Measurements from ENCODE around the gene ILDR2.

Gene ILDR2

DNA sequence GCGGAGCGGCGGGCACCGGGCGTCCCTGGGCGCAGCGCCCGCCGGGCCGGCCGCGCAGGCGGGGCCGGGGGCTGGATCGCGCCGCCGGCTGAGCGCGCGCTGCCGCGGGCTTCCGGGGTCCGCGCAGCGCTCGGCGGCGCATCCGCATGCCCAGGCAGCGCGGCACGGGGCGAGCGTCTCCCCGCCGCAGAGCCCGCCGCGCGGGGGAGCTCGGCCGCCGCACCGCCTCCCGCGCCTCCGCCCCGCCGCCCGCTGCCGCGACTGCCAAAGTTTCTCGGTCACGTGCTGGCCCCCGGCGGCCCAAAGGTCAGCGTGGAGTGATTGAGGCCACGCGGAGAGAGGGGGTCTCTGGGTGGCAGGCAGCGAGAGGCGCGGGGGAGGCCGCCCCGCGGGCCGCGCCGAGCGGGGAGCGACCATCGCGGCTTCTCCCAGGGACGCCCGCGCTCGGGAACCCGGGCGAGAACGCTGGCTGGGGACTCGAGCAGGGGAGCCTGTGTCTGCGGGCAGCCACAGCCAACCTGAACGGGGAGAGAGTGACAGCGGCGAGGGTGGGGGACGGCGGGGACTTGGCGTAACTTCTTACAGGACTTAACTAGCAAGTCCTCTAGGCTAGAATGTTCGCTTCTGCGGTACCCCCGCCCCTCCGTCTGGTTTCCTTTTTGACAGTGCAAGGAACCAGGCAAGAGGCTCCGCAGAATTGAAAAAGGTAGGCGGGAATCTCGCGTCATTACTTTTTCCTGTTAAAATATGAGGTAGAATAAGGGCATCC, at the start of gene ILDR2:
Gene ILDR2, minus strand, starts transcription at position 180 of the 769 bp plus-strand sequence. CDS start 272 bp downstream, outside the sequence.
- peak; percentile 65 for DNase-seq

GRCh38 chr1:167022384-167022783, 47.0 kb upstream of the ILDR2 start:
- no peak for DNase-seq

DNA sequence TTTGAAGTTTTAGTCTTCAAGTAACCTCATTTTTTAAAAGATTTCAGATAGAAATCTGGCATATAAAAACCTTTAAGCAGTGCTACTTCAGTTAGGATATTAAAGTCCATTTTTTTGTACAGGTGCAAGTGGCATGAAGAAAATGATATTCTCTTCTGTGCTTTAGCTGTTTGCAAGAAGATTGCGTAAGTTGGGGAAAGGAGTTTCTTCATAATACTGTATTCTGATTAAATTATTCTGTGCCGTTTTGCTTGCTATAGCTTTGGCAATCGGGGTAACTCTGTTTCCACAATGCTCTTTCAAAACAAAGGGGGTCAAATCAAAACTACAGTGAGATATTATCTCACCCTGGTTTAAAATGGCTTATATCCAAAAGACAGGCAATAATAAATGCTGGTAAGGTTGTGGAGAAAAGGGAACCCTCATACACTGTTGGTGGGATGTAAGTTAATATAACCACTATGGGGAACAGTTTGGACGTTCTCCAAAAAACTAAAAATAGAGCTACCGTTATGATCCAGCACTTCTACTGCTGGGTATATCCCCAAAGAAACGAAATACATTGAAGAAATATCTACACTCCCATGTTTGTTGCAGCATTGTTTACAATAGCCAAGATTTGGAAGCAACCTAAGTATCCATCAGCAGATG, 40.9 kb upstream of the ILDR2 start:
- peak; percentile 55 for DNase-seq

GRCh38 chr1:167013108-167013929, 38.0 kb upstream of the ILDR2 start:
- DNase-seq: no peak

- DNase-seq: no peak
Observed at GRCh38 chr1:167012570-167012969, 37.2 kb upstream of the ILDR2 start.

GRCh38 chr1:167011560-167012191, 36.3 kb upstream of the ILDR2 start:
- DNase-seq: no peak

- DNase-seq: no peak
Observed at GRCh38 chr1:167003711-167004110, 28.4 kb upstream of the ILDR2 start.

DNA sequence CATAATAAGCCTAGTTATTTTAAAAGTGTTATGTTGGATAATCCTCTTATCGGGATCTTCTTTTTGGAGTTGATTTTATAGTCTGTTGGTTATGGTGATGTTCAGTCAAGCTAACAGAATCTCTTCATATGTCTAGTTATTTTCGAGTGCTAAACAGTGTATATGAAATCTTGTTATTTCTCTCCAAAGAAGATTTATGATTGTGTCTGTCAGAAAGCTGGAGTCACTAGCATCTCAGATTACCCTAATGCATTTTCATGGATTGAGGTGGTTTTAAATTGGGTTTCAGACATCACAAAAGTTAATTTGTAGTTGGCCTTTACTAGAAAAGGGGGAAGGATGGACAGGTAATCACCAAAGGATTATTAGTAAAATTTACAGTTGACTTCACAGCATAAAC, 27.0 kb upstream of the ILDR2 start:
- no peak for DNase-seq

DNA sequence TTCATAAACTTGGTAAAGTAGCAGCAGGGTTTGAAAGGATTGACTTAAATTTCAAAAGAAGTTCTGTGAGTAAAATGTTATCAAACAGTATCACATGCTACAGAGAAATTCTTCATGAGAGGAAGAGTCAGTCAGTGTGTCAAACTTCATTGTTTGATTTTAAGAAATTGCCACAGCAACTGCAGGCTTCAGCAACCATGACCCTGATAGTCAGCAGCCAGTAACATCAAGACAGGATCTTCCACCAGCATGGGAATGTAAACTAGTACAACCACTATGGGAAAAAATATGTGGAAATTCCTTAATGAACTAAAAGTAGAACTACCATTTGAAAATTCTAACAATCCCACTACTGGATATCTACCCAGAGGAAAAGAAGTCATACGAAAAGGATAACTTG, 25.2 kb upstream of the ILDR2 start:
- no peak for DNase-seq

GRCh38 chr1:166999500-167000055, 24.2 kb upstream of the ILDR2 start:
- no peak for DNase-seq

- DNase-seq: no peak
Observed at GRCh38 chr1:166999075-166999474, 23.7 kb upstream of the ILDR2 start.

DNA sequence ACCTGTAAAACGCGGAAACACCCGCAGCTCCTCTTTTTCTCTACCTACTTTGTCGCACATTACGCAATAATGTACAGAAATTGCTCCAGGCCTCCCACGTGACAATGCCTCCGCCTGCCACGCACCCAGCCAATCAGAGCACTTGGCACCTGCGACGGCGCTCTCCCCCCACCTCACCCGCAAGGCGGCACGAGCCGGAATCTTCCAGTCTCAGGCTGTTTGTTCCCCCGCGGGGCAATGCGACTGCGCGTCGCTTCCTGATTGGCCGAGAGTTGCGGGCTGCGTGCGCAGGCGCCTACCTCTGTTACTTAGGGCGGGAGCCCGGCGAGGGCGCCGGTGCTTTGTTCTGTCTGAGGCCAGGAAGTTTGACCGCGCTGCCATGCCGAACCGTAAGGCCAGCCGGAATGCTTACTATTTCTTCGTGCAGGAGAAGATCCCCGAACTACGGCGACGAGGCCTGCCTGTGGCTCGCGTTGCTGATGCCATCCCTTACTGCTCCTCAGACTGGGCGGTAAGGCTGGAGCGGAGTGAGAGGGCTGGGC, 13.7 kb upstream of the ILDR2 start, which contains the start of gene MAEL:
Gene MAEL, plus strand, starts transcription at position 307 of the 542 bp plus-strand sequence. Its CDS starts 73 bp downstream, at position 380.
- no peak for DNase-seq

DNA sequence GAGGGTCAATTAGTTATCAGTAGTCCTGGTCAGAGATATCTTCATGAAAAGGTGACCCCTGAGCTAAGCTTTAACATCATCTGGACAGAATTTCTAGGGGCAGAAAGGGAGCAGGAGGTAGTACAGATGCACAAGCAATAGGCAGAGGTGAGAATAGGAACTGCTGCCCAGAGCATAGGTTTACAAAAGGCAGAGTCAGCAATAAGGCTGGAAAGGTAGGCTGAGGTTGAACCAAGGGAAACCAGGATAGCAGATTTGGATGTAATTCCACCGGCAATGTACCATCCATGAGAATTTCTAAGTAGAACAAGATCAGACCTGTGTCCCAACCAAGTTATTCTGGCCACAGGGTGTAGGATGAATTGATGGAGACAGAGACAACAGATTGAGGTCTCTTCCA, 6.2 kb upstream of the ILDR2 start:
- no peak for DNase-seq

GRCh38 chr1:166980818-166981217, 5.5 kb upstream of the ILDR2 start:
- DNase-seq: no peak

- no peak for DNase-seq
Observed at GRCh38 chr1:166980383-166980782, 5.0 kb upstream of the ILDR2 start.

DNA sequence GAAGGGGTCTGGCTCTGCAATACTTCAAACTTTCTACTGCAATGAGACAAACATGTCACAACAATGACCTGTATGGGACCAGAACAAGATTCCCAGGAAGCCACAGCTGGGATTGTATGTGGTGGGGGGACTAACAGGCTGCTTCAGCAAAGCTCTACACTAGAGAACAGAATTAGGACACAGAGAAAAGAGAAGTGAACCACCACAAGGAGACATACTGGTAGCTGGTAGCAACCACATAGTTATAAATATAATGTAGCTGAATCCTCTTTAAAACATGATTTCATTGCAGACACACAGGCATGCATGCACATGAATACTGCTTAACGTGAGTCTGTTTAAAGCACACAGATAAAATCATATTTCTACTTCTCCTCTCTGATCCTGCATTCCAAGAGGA, 3.5 kb upstream of the ILDR2 start:
- peak; percentile 14 for DNase-seq

DNA sequence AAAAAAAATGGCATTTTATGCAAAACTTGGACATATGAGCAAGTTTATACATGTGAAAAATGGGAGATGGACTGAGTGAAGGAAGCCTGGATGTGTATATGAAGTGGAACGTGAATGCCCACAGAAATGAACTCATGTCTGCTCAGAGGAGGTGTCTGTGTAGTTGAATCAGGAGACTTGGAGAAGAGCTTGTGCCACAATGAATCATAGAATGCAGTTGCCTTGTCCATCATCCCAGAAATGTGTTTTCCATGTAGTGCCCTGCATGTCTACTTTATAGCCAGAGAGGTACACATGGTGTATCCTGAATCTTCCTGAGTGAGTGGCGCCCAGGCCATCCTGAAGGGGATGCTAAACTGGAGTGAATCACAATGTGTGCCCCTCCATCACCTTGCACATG, 2.6 kb upstream of the ILDR2 start:
- no peak for DNase-seq

DNA sequence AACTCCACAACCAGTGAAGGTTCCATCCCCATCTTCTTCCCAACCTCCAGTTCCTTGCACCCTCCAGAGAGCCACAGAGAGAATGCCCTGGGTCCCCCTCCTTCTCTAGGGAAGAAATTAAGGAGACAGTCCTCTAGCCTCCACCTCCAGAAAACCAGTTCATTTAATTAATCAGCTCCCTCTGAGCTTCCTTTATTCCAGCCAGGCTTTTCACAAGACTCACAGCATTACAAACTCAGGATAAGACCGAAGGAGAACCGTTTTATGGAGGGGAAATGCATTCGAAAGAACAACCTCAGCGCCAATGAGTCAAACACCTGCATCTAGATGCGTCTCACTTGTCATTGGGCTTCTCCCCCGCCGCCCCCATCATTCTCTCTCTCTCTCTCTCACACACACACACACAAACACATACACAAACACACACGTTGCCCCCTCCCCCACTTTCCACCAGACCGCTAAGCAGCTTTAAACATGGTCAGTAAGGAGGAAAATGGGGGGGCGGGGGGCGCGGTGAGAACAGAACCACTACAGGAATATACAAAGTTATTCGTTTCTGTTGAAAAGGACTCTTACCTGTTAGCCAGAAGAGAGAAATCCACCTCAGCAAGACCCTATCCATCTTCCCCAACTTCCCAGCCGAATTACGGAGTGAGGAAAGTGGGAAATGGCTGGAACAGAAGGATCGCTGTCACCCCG, 544 bp downstream of the ILDR2 start:
- peak; percentile 3 for DNase-seq

DNA sequence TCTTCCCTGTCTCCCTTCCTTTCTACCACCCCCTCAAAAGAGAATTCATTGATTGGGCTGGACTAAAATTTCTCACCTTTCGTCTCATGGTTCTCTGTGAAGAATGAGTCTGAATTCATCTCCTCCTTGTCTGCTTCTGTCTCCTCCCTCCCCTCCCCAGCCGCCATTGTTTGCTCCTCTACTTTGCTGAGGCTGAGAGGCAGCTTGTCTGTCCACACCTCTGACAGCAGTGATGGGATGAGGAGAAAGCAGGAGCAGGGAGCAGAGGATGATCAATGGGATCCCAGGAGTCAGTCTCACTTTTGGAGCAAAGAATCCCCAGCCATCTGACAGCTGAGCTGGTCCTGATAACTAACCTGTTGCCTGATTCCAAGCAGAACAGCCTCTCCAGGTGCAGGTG, 2.5 kb downstream of the ILDR2 start:
- no peak for DNase-seq

GRCh38 chr1:166972193-166972592, 3.1 kb downstream of the ILDR2 start:
- DNase-seq: no peak

- no peak for DNase-seq
Observed at GRCh38 chr1:166971252-166971651, 4.1 kb downstream of the ILDR2 start.

Data from hematopoietic multipotent progenitor cell treated with erythropoietin and hydrocortisone succinate and interleukin-3 and kit ligand, for 4 days (in vitro differentiated cells).